Left ventricle myocardium inferior (tissue), 1 donor: Measurements from ENCODE around the gene SLC22A4. TPM values are rescaled to one million over a fixed set of nuclear protein-coding genes. Genes with fewer than 3 reads are reported as not detected.
A peak's percentile ranks its signal among the peaks of the same experiment; 100 is the strongest.

Experiments used
- DNase-seq: peaks from one replicate; pipeline ENCODE4 v3.0.0-alpha.2; 2020
- H3K27ac ChIP-seq: fragments of 200-600 bp; replicated peaks from 2 replicates; pipeline ENCODE4 v1.8.0; 2021
- H3K27me3 ChIP-seq: fragments of 200-600 bp; 2 replicates; pipeline ENCODE4 v1.8.0; 2021; ENCODE audit warnings: low read depth
- H3K36me3 ChIP-seq: fragments of 200-600 bp; 2 replicates; pipeline ENCODE4 v1.8.0; 2021
- H3K4me1 ChIP-seq: fragments of 200-600 bp; 2 replicates; pipeline ENCODE4 v1.8.0; 2021
- H3K4me3 ChIP-seq: fragments of 200-600 bp; 2 replicates; pipeline ENCODE4 v1.8.0; 2021; ENCODE audit warnings: mild to moderate bottlenecking, moderate library complexity
- H3K9me3 ChIP-seq: fragments of 200-600 bp; replicated peaks from 2 replicates; pipeline ENCODE4 v1.8.0; 2021
- intact Hi-C: fragments of 100-400 bp; cut with micrococcal nuclease; formaldehyde crosslinking; loops from one replicate; pipeline ENCODE4 v1.11.0; 2022
- total RNA-seq: library from RNA; stranded (reverse); fragmentation: NEBNext Ultra II Directional; extraction: Animal tissue kit (Norgen Biotek cat#: 25700); gene quantifications from one replicate; pipeline ENCODE4 v1.2.1, GENCODE V29; 2021
- TF ChIP-seq, protein P1 (sequence below): fragments of 200-600 bp; IDR thresholded peaks from 2 replicates; pipeline ENCODE4 v1.8.0; 2021; ENCODE audit warnings: antibody characterized with exemption, mild to moderate bottlenecking, borderline replicate concordance
- donor health status: DM: no; HTN: yes; CAD: no; lungs with severe emphysema.

Gene SLC22A4
- total RNA-seq, 1 donor from 2014 or later, result 2.0 TPM

DNA sequence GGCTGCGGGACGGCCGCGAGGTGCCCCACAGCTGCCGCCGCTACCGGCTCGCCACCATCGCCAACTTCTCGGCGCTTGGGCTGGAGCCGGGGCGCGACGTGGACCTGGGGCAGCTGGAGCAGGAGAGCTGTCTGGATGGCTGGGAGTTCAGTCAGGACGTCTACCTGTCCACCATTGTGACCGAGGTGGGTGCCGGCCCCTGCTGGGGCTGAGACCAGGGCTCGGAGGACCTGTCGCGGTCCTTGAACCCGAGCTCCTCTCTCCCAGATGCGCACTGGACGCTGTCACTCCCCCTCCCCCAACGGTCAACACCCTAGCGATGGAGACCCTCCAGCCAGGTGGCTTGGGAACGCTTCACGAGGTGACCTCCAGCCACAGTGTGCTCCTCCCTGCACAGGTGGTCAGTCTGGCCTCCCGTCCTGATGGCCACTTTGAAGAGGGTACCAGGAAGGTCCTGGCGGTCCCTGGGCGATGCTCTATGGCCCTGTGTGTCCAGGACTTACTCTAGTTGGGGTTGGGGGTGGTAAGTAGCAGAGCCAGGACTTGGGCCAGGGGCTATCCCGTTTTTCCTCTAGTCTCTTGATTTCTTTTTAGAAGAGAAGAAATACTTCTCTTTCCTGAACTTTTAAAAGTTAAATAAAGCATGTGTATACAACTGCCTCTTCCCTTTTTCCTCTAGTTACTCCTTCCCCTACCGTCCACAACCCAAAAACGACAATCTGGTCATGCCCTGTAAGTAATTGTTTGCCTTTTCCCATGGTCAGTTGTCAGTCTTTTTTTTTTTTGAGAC lies 76.2 kb downstream of the SLC22A4 start:
- Histone ChIP-seq H3K4me3 (peak overlapping the region; percentile 83), H3K27ac (peak overlapping the region; percentile 94), H3K4me1 (peaks cover 61% of the 10 kb centered on the region), H3K9me3 (no peaks in the 10 kb centered on the region), H3K36me3 (no peaks in the 10 kb centered on the region), H3K27me3 (no peaks in the 10 kb centered on the region)
- TF ChIP-seq, protein P1, sequence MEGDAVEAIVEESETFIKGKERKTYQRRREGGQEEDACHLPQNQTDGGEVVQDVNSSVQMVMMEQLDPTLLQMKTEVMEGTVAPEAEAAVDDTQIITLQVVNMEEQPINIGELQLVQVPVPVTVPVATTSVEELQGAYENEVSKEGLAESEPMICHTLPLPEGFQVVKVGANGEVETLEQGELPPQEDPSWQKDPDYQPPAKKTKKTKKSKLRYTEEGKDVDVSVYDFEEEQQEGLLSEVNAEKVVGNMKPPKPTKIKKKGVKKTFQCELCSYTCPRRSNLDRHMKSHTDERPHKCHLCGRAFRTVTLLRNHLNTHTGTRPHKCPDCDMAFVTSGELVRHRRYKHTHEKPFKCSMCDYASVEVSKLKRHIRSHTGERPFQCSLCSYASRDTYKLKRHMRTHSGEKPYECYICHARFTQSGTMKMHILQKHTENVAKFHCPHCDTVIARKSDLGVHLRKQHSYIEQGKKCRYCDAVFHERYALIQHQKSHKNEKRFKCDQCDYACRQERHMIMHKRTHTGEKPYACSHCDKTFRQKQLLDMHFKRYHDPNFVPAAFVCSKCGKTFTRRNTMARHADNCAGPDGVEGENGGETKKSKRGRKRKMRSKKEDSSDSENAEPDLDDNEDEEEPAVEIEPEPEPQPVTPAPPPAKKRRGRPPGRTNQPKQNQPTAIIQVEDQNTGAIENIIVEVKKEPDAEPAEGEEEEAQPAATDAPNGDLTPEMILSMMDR, result no peak
- intact Hi-C loops, result no loop called here
- no peak for DNase-seq

DNA sequence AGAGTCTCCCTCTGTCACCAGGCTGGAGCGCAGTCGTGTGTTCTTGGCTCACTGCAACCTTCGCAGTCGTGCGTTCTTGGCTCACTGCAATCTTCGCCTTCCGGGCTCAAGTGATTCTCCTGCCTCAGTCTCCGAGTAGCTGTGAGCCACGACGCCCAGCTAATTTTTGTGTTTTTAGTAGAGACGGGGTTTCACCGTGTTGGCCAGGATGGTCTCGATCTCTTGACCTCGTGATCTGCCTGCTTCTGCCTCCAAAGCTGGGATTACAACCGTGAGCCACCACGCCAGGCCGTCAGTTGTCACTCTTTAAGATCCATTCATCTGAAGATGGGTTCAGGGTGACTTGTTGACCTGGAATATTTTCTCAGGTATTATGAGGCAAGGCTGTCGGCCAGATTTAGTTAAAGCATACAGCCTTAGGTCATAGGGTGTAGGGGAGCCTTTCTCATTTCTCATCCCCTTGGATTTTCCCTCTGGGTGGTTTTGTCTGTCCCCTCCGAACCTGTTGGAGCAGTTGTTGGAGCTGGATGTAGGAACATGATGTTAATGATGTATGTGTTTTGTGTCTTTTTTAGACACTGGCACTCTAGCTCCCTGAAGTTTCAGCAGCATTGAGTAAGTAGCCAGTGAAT lies 76.9 kb downstream of the SLC22A4 start:
- Histone ChIP-seq H3K9me3 (no peaks in the 10 kb centered on the region), H3K27me3 (no peaks in the 10 kb centered on the region), H3K36me3 (no peaks in the 10 kb centered on the region), H3K4me3 (peak overlapping the region; percentile 83), H3K4me1 (peaks cover 65% of the 10 kb centered on the region), H3K27ac (peak overlapping the region; percentile 94)
- DNase-seq, result no peak
- intact Hi-C loops, result no loop called here
- TF ChIP-seq, protein P1, result no peak

DNA sequence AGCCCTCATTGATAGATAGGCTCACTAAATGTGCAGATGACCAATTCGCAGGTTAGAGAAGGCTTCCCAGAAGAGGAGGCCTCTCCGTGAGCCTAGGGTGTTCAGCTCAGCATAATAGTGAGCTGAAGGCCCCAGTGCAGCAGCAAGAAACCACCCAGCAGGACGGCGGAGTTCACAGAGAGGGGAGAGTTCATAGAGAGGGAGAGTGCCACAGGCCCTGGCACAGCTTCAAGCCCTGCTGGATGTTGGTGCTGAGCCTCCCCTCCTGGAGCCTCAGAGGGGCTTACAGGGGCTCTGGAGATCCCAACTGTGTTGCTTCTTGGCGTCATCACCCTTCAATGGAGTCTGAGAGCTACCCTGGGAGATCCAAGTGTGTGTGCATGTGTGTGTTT lies 77.4 kb downstream of the SLC22A4 start:
- no peak for DNase-seq
- H3K4me1 ChIP-seq, result peaks cover 70% of the 10 kb centered on the region
- peak overlapping the region; percentile 83 for H3K4me3 ChIP-seq
- intact Hi-C loops, result no loop called here
- no peaks in the 10 kb centered on the region for H3K27me3 ChIP-seq
- H3K27ac ChIP-seq, result peak overlapping the region; percentile 21
- TF ChIP-seq, protein P1, result no peak
- H3K36me3 ChIP-seq, result no peaks in the 10 kb centered on the region
- H3K9me3 ChIP-seq, result no peaks in the 10 kb centered on the region

DNA sequence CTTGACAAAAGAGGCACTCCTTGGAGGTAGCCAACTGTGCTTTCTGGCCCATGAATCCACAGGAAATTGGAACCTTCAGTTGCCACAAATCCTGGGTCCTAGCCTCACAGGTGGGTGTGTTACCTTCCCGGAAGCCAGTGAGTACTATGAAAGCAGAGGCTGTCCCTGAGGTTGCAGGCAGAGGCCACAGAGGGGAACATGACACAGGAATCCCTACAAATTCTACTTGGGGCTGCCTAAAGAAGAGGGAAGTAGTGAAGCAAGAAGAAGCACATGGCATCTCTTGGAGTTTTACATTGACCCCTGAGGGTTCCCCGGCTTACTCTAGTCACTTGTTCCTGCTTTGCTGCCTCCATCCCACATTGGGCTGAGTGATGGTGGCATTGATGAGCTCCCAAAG lies 77.9 kb downstream of the SLC22A4 start:
- Histone ChIP-seq H3K4me3 (peak overlapping the region; percentile 83), H3K27me3 (no peaks in the 10 kb centered on the region), H3K9me3 (no peaks in the 10 kb centered on the region), H3K36me3 (no peaks in the 10 kb centered on the region), H3K4me1 (peaks cover 76% of the 10 kb centered on the region), H3K27ac (peak overlapping the region; percentile 21)
- intact Hi-C loops, result no loop called here
- no peak for DNase-seq
- TF ChIP-seq, protein P1, result no peak

DNA sequence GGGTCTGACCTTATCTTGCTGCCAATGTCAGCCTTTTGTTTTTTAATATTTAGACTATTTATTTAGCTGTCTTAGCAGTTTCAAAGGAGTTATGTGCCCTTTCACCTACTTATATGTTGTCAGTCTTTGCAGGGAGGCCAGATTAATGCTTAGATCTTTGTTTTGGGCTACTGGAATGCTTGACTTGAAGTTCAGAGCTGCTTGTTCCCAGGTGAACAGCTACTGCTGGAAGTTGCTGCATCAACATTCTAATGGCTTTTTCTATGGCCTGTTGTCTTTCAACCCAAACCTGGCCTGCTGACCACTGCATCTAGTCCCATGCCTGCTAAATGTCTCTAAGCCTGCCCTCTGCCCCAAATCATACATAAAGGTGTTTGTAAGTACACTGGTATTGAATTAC lies 78.3 kb downstream of the SLC22A4 start:
- TF ChIP-seq, protein P1, result no peak
- H3K27me3 ChIP-seq, result no peaks in the 10 kb centered on the region
- H3K4me3 ChIP-seq, result peak overlapping the region; percentile 83
- H3K27ac ChIP-seq, result peak overlapping the region; percentile 21
- no peak for DNase-seq
- intact Hi-C loops, result no loop called here
- peaks cover 78% of the 10 kb centered on the region for H3K4me1 ChIP-seq
- no peaks in the 10 kb centered on the region for H3K36me3 ChIP-seq
- no peaks in the 10 kb centered on the region for H3K9me3 ChIP-seq
